Body of pancreas (tissue), 4 donors: Measurements from ENCODE around the gene ADAMTSL3. TPM values are rescaled to one million over a fixed set of nuclear protein-coding genes. Genes with fewer than 3 reads are reported as not detected.

Source experiments
- ATAC-seq: fragments of 150-250 bp; one replicate; pipeline ENCODE4 v1.9.1; 2016
- DNase-seq, 4 donors: peaks; one replicate each; pipeline ENCODE4 v3.0.0-alpha.2; 2019
- H3K27ac ChIP-seq, 4 donors: fragments of 200-600 bp; sonication (generic); 1 replicate in 3 of 4; 2 replicates in 1 of 4; pipeline versions ENCODE4 v1.5.1 to v1.6.1; 2016 to 2019; ENCODE audit warnings: mild to moderate bottlenecking in 1 of 4, mixed read lengths in 1 of 4, moderate library complexity in 1 of 4
- H3K27me3 ChIP-seq, 2 donors: fragments of 200-600 bp; sonication (generic); one replicate each; pipeline ENCODE4 v1.6.0; 2016; ENCODE audit warnings: mild to moderate bottlenecking in 1 of 2
- H3K36me3 ChIP-seq, 2 donors: fragments of 200-600 bp; sonication (generic); replicated peaks in 1 of 2; 2 replicates each; pipeline ENCODE4 v1.5.1; 2016; ENCODE audit warnings: low read depth in 2 of 2; ENCODE audit not compliant: insufficient read depth in 1 of 2
- H3K4me1 ChIP-seq: fragments of 200-600 bp; sonication (generic); one replicate; pipeline ENCODE4 v1.6.0; 2016
- H3K4me3 ChIP-seq, 2 donors: fragments of 200-600 bp; sonication (generic); 1 replicate in 1 of 2; 2 replicates in 1 of 2; pipeline ENCODE4 v1.5.1; 2016 to 2019
- H3K9me3 ChIP-seq, 3 donors: fragments of 200-600 bp; sonication (generic); 1 replicate in 2 of 3; 2 replicates in 1 of 3; pipeline ENCODE4 v1.5.1; 2016
- POLR2A ChIP-seq, 3 donors: fragments of 450-650 bp; IDR thresholded peaks; one replicate each; pipeline ENCODE4 v1.6.1; 2016; ENCODE audit warnings: antibody characterized with exemption in 3 of 3, mild to moderate bottlenecking in 2 of 3
- WGBS, 2 donors: methylation state at CpG; one replicate each; pipeline ENCODE4 v1.1.5; 2017; 5-methylcytosine and 5-hydroxymethylcytosine counted together
- intact Hi-C: fragments of 100-400 bp; cut with DNase I; formaldehyde crosslinking; loops from one replicate; pipeline ENCODE4 v1.15.1; 2023
- total RNA-seq, 2 donors: library from RNA; depleted of rRNA; stranded (reverse); fragments of >200 nt; gene quantifications; one replicate each; pipeline ENCODE4 v1.1.0, GENCODE V29; 2016
- TF ChIP-seq, protein P1 (sequence below), 7 experiments: fragments of 450-650 bp in 4 of 7; fragments of 200-600 bp in 3 of 7; sonication (generic) in 3 of 7; IDR thresholded peaks; one replicate each; pipeline ENCODE4 v1.5.1; 2016 to 2019; ENCODE audit warnings: antibody characterized with exemption in 7 of 7

ADAMTSL3 gene
- total RNA-seq, 2 donors from 2014 or later, result 7.8 to 10.2 TPM

DNA sequence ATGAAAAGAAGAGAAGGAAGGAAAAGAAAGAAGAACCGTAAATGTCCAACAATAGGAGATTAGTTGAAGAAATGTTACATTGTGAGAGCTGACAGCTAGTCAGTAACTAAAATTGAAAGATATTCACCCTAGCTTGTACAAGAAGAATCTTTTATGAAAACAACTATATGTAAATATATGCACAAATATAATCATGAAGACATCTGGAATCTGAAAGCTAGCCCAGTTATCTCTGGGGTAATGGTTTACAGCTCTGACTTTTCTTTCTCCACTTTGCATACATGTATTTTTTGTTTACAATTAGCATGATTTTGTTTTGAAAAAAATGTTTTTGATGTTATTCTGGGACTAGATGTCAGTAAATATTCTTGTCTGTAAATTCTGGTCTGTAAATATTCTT, 37.1 kb upstream of the ADAMTSL3 start:
- TF ChIP-seq, protein P1, sequence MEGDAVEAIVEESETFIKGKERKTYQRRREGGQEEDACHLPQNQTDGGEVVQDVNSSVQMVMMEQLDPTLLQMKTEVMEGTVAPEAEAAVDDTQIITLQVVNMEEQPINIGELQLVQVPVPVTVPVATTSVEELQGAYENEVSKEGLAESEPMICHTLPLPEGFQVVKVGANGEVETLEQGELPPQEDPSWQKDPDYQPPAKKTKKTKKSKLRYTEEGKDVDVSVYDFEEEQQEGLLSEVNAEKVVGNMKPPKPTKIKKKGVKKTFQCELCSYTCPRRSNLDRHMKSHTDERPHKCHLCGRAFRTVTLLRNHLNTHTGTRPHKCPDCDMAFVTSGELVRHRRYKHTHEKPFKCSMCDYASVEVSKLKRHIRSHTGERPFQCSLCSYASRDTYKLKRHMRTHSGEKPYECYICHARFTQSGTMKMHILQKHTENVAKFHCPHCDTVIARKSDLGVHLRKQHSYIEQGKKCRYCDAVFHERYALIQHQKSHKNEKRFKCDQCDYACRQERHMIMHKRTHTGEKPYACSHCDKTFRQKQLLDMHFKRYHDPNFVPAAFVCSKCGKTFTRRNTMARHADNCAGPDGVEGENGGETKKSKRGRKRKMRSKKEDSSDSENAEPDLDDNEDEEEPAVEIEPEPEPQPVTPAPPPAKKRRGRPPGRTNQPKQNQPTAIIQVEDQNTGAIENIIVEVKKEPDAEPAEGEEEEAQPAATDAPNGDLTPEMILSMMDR (IDR thresholded peaks at IDR 0.05), result no peak
- no peak for TF ChIP-seq POLR2A (IDR thresholded peaks at IDR 0.05)
- intact Hi-C loops, result no loop called here
- H3K9me3 ChIP-seq, result no peaks in the 10 kb centered on the region
- H3K4me3 ChIP-seq, result no peak overlapping the region
- H3K36me3 ChIP-seq, result no peaks in the 10 kb centered on the region
- DNase-seq (no peak), ATAC-seq (no peak)
- no peak overlapping the region for H3K27ac ChIP-seq
- no peaks in the 10 kb centered on the region for H3K4me1 ChIP-seq
- 90 to 93% methylated on average over 1 of the region's 1 CpG for WGBS, 2 donors
- H3K27me3 ChIP-seq, result no peaks in the 10 kb centered on the region

DNA sequence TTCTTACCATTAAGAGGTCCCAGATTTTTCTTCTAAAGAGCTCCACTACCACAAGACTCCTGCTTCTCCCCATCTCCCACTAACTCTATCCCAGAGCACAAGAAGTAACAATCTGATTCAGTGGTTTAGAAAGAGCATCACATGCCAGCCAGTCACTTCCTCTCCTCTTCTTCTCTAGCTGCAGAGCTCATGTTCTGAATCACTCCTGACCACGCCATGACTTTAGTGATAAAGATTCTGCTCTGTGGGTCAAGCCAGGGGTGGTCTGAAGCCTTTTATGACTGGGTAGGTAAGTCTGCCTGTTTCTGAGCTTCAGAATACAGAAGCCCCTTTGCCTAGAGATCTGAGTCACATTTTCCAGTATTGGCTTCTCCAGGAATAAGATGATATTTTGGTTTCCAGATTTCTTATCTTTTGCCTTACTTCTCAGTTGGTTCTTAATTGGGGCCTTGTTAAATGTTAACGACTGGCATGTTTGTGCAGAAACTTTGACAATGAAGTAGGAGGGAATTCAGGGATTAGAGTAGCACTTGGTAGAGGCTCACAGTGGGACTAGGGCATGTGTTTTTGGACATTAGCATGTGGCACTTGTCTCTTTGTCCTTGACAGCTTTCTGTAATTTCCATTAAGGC, 27.6 kb upstream of the ADAMTSL3 start:
- Histone ChIP-seq H3K36me3 (no peaks in the 10 kb centered on the region), H3K9me3 (no peaks in the 10 kb centered on the region), H3K4me3 (no peak overlapping the region), H3K27me3 (no peaks in the 10 kb centered on the region), H3K27ac (no peak overlapping the region), H3K4me1 (no peaks in the 10 kb centered on the region)
- WGBS, 2 donors, result 72 to 77% methylated on average over 2 of the region's 2 CpGs
- ATAC-seq (no peak), DNase-seq (no peak)
- TF ChIP-seq POLR2A (IDR thresholded peaks at IDR 0.05), result no peak
- TF ChIP-seq, protein P1 (IDR thresholded peaks at IDR 0.05), result no peak
- intact Hi-C loops, result no loop called here

DNA sequence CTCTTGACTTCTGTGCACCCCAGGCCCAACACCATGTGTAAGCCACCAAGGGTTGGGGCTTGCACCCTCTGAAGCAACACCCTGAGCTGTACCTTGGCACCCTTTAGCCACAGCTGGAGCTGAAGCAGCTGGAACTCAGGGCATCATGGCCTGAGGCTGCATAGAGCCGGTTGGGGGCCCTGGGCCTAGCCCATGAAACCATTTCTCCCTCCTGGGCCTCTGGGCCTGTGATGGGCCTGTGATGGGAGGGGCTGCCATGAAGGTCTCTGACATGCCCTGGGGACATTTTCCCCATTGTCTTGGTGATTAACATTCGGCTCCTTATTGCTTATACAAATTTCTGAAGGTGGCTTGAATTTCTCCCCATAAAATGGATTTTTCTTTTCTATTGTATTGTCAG, 22.4 kb upstream of the ADAMTSL3 start:
- no peaks in the 10 kb centered on the region for H3K9me3 ChIP-seq
- H3K27ac ChIP-seq, result no peak overlapping the region
- no peaks in the 10 kb centered on the region for H3K36me3 ChIP-seq
- ATAC-seq (no peak), DNase-seq (no peak)
- TF ChIP-seq, protein P1 (IDR thresholded peaks at IDR 0.05), result no peak
- TF ChIP-seq POLR2A (IDR thresholded peaks at IDR 0.05), result no peak
- no peaks in the 10 kb centered on the region for H3K27me3 ChIP-seq
- H3K4me3 ChIP-seq, result no peak overlapping the region
- H3K4me1 ChIP-seq, result no peaks in the 10 kb centered on the region
- 83 to 87% methylated on average over 2 of the region's 2 CpGs for WGBS, 2 donors
- intact Hi-C loops, result no loop called here

DNA sequence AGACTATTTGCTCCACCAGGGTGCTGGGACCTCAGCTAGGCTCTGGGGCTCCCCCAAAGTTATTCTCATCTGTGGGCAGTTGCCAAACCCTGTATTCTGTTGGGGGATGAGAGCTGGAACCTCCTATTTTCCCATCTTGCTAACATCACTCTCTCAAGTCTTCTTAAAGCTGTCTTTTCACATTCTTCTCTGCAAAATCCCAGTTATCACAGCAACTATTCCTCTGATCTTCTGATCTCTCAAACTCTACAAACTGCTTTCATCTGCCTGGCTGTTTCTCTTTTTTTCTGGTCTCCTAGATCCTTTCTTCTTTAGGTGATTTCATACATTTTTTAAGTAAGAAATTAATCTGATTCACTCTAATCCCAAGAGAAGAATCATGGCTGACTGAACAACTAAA, 10.7 kb upstream of the ADAMTSL3 start:
- TF ChIP-seq, protein P1 (IDR thresholded peaks at IDR 0.05), result no peak
- TF ChIP-seq POLR2A (IDR thresholded peaks at IDR 0.05), result no peak

DNA sequence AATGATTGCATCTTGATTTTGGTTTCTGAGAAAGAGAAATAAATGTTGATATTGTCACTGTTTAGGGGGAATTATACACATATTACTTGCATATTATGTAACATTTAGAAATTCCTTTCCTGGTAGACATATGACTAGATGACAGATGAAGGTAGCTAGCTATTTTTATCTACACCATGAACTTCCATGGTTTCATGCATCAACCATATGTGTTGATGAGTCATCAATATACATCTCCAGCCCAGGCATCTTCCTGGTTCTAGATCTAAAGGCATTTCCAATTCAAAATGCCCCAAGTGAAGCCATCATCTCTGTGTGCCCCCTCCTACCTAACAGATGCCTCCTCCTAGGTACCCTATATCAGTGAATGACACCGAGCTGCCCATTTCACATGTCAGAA, 9.5 kb upstream of the ADAMTSL3 start:
- H3K4me3 ChIP-seq, result no peak overlapping the region
- H3K9me3 ChIP-seq, result no peaks in the 10 kb centered on the region
- intact Hi-C loops, result no loop called here
- H3K36me3 ChIP-seq, result no peaks in the 10 kb centered on the region
- no peaks in the 10 kb centered on the region for H3K4me1 ChIP-seq
- no peaks in the 10 kb centered on the region for H3K27me3 ChIP-seq
- WGBS, 2 donors, result 96 to 100% methylated on average over 1 of the region's 1 CpG
- no peak for DNase-seq
- ATAC-seq, result no peak
- TF ChIP-seq, protein P1 (IDR thresholded peaks at IDR 0.05), result no peak
- TF ChIP-seq POLR2A (IDR thresholded peaks at IDR 0.05), result no peak
- H3K27ac ChIP-seq, result no peak overlapping the region

More for the DNA sequence above, 10.7 kb upstream of the ADAMTSL3 start:
- Histone ChIP-seq H3K36me3 (no peaks in the 10 kb centered on the region), H3K9me3 (no peaks in the 10 kb centered on the region), H3K27me3 (no peaks in the 10 kb centered on the region), H3K4me1 (no peaks in the 10 kb centered on the region), H3K4me3 (no peak overlapping the region), H3K27ac (no peak overlapping the region)
- ATAC-seq, result no peak
- DNase-seq, result no peak
- intact Hi-C loops, result no loop called here
